BE2C (cell line): ENCODE data around the gene KIF1B.
A peak's percentile ranks its signal among the peaks of the same experiment; 100 is the strongest.

ENCODE experiments used
- DNase-seq: peaks from one replicate; pipeline ENCODE4 v3.0.0-alpha.2; 2020
- H3K27me3 ChIP-seq: fragments of 250-450 bp; sonication (Bioruptor Pico); 2 replicates; pipeline ENCODE4 v1.5.1; 2020; ENCODE audit warnings: mild to moderate bottlenecking
- H3K36me3 ChIP-seq: fragments of 250-450 bp; sonication (Bioruptor Pico); 2 replicates; pipeline ENCODE4 v1.5.1; 2020; ENCODE audit warnings: mild to moderate bottlenecking
- H3K4me1 ChIP-seq: fragments of 250-450 bp; sonication (Bioruptor Pico); 2 replicates; pipeline ENCODE4 v1.5.1; 2020
- H3K4me3 ChIP-seq: 2 replicates; pipeline ENCODE4 v1.5.1; 2011; ENCODE audit warnings: low read depth, low read length
- H3K9me3 ChIP-seq: fragments of 250-450 bp; sonication (Bioruptor Pico); 2 replicates; pipeline ENCODE4 v1.5.1; 2020
- CTCF ChIP-seq: IDR thresholded peaks from 2 replicates; pipeline ENCODE4 v1.5.1; 2012; ENCODE audit warnings: mild to moderate bottlenecking, low read depth, low read length

Gene KIF1B

GRCh38 chr1:10337436-10337835 lies 127.1 kb downstream of the KIF1B start:
- H3K36me3 ChIP-seq, result no peaks in the 10 kb centered on the region; the same call in 1 of the 2 replicates
- H3K9me3 ChIP-seq, result no peaks in the 10 kb centered on the region
- H3K4me3 ChIP-seq, result no peak overlapping the region
- no peaks in the 10 kb centered on the region for H3K27me3 ChIP-seq
- H3K4me1 ChIP-seq, result no peaks in the 10 kb centered on the region
- TF ChIP-seq CTCF, result no peak
- no peak for DNase-seq

- no peaks in the 10 kb centered on the region for H3K27me3 ChIP-seq
- no peak overlapping the region for H3K4me3 ChIP-seq
- no peaks in the 10 kb centered on the region; the same call in 1 of the 2 replicates for H3K36me3 ChIP-seq
- H3K9me3 ChIP-seq, result no peaks in the 10 kb centered on the region
- TF ChIP-seq CTCF, result peak; percentile 77
- H3K4me1 ChIP-seq, result no peaks in the 10 kb centered on the region
- peak; percentile 52 for DNase-seq
Measured at GRCh38 chr1:10338047-10338446, 127.7 kb downstream of the KIF1B start.

GRCh38 chr1:10338611-10339010 lies 128.2 kb downstream of the KIF1B start:
- no peak for TF ChIP-seq CTCF
- no peaks in the 10 kb centered on the region for H3K4me1 ChIP-seq
- no peak overlapping the region for H3K4me3 ChIP-seq
- H3K9me3 ChIP-seq, result no peaks in the 10 kb centered on the region
- no peaks in the 10 kb centered on the region for H3K27me3 ChIP-seq
- DNase-seq, result no peak
- H3K36me3 ChIP-seq, result no peaks in the 10 kb centered on the region; the same call in 1 of the 2 replicates

GRCh38 chr1:10339036-10339567 lies 128.7 kb downstream of the KIF1B start:
- H3K4me1 ChIP-seq, result no peaks in the 10 kb centered on the region
- no peaks in the 10 kb centered on the region for H3K9me3 ChIP-seq
- TF ChIP-seq CTCF, result no peak
- no peaks in the 10 kb centered on the region for H3K27me3 ChIP-seq
- H3K36me3 ChIP-seq, result no peaks in the 10 kb centered on the region; the same call in 1 of the 2 replicates
- no peak for DNase-seq
- H3K4me3 ChIP-seq, result peak overlapping the region; percentile 25; the same call in 1 of the 2 replicates

GRCh38 chr1:10339815-10340214 lies 129.4 kb downstream of the KIF1B start:
- Histone ChIP-seq H3K4me1 (no peaks in the 10 kb centered on the region), H3K27me3 (no peaks in the 10 kb centered on the region), H3K9me3 (no peaks in the 10 kb centered on the region), H3K36me3 (no peaks in the 10 kb centered on the region; the same call in 1 of the 2 replicates), H3K4me3 (peak overlapping the region; percentile 25)
- no peak for TF ChIP-seq CTCF
- DNase-seq, result peak; percentile 78

GRCh38 chr1:10340930-10341590 lies 130.7 kb downstream of the KIF1B start:
- no peak for DNase-seq
- H3K4me1 ChIP-seq, result no peaks in the 10 kb centered on the region
- no peaks in the 10 kb centered on the region for H3K27me3 ChIP-seq
- H3K4me3 ChIP-seq, result no peak overlapping the region
- H3K36me3 ChIP-seq, result no peaks in the 10 kb centered on the region; the same call in 1 of the 2 replicates
- TF ChIP-seq CTCF, result no peak
- H3K9me3 ChIP-seq, result no peaks in the 10 kb centered on the region
